Osteocyte (in vitro differentiated cells): ENCODE results near the gene MPST. TPM values are rescaled to one million over a fixed set of nuclear protein-coding genes. Genes with fewer than 3 reads are reported as not detected.

ENCODE experiments used
- DNase-seq: peaks from one replicate; pipeline ENCODE4 v3.0.0; 2021; ENCODE audit warnings: mixed read lengths; ENCODE audit not compliant: unreplicated experiment; ENCODE audit errors: extremely low spot score
- H3K27ac Mint-ChIP-seq: one replicate; pipeline ENCODE4 v1.8.0; 2021; ENCODE audit warnings: mild to moderate bottlenecking, mixed read lengths; ENCODE audit not compliant: unreplicated experiment
- H3K27me3 Mint-ChIP-seq: one replicate; pipeline ENCODE4 v1.8.0; 2021; ENCODE audit warnings: mixed read lengths; ENCODE audit not compliant: unreplicated experiment
- H3K36me3 Mint-ChIP-seq: one replicate; pipeline ENCODE4 v1.8.0; 2021; ENCODE audit warnings: mixed read lengths; ENCODE audit not compliant: unreplicated experiment
- H3K4me1 Mint-ChIP-seq: one replicate; pipeline ENCODE4 v1.8.0; 2021; ENCODE audit warnings: mixed read lengths; ENCODE audit not compliant: unreplicated experiment
- H3K4me3 Mint-ChIP-seq: one replicate; pipeline ENCODE4 v1.8.0; 2021; ENCODE audit warnings: mild to moderate bottlenecking, moderate library complexity, mixed read lengths; ENCODE audit not compliant: unreplicated experiment
- H3K9me3 Mint-ChIP-seq: one replicate; pipeline ENCODE4 v1.8.0; 2021; ENCODE audit warnings: mixed read lengths; ENCODE audit not compliant: unreplicated experiment
- total RNA-seq: library from RNA; stranded (reverse); gene quantifications from 2 replicates; pipeline ENCODE4 v1.2.1, GENCODE V29; 2021
- TF ChIP-seq, protein P1 (sequence below): fragments of 200-600 bp; sonication (generic); IDR thresholded peaks from 2 replicates; pipeline ENCODE4 v1.5.0; 2021; ENCODE audit warnings: antibody characterized with exemption, mild to moderate bottlenecking, moderate library complexity

Gene MPST
- total RNA-seq, 1 donor from 2014 or later = 65.1 TPM

DNA sequence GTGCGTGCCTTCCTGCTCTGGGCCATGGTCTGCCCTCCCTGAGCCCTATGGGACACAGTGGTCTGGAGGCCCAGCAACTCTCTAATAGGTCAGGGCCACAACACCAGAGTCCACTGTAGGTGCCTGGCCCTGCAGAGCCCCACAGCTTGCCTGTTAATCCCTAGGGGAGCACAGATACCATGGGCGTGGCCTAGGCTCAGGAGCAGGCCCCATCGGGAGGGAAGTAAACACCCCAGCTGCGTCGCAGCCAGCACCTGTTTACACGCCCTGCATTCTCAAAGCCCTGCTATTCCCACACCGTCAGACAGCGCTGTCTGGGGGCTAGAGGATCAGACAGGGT is 34.5 kb downstream of the MPST start:
- Mint-ChIP-seq H3K9me3 (no peaks in the 10 kb centered on the region), H3K36me3 (peaks cover 9% of the 10 kb centered on the region), H3K27me3 (no peaks in the 10 kb centered on the region), H3K27ac (no peak overlapping the region), H3K4me3 (no peak overlapping the region), H3K4me1 (peaks cover 10% of the 10 kb centered on the region)
- TF ChIP-seq, protein P1, sequence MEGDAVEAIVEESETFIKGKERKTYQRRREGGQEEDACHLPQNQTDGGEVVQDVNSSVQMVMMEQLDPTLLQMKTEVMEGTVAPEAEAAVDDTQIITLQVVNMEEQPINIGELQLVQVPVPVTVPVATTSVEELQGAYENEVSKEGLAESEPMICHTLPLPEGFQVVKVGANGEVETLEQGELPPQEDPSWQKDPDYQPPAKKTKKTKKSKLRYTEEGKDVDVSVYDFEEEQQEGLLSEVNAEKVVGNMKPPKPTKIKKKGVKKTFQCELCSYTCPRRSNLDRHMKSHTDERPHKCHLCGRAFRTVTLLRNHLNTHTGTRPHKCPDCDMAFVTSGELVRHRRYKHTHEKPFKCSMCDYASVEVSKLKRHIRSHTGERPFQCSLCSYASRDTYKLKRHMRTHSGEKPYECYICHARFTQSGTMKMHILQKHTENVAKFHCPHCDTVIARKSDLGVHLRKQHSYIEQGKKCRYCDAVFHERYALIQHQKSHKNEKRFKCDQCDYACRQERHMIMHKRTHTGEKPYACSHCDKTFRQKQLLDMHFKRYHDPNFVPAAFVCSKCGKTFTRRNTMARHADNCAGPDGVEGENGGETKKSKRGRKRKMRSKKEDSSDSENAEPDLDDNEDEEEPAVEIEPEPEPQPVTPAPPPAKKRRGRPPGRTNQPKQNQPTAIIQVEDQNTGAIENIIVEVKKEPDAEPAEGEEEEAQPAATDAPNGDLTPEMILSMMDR = no peak
- DNase-seq = no peak

DNA sequence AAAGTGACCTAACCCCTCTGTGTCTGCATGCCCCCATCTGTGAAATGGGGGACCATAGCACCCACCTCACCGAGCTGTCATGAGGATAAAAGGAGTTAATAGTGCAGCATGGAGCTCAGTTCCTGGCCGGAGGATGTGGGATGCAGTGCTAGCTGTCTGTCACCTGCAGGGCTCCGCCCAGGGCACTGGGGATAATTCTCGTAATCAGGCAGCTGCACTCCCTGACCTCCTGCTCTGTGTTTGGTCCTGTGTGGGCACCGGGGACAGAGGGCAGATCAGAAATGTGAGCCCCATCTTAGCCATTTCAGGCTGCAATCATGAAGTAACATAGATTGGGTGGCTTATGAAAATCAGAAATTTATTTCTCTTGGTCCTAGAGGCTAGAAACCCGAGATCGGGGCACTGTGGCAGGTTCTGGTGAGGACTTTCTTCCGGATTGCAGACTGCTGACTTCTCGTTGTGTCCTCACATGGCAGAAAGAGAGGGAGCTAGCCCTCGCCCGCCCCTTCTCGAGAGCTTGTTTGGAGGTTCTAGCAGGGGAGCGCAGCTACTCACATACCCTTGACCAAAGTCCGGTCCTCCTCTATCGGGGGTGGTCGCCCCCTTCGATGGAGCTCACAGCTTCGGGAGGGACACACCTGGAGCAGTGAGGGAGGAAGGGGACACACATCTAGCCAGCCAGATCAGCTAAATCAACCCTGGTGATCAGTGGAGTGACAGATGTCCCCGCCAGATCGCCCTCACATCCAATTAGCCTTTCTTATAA is 35.2 kb downstream of the MPST start:
- peaks cover 10% of the 10 kb centered on the region for H3K4me1 Mint-ChIP-seq
- no peak for DNase-seq
- H3K27me3 Mint-ChIP-seq = no peaks in the 10 kb centered on the region
- H3K36me3 Mint-ChIP-seq = peaks cover 9% of the 10 kb centered on the region
- TF ChIP-seq, protein P1 = no peak
- H3K9me3 Mint-ChIP-seq = no peaks in the 10 kb centered on the region
- H3K27ac Mint-ChIP-seq = no peak overlapping the region
- H3K4me3 Mint-ChIP-seq = no peak overlapping the region

DNA sequence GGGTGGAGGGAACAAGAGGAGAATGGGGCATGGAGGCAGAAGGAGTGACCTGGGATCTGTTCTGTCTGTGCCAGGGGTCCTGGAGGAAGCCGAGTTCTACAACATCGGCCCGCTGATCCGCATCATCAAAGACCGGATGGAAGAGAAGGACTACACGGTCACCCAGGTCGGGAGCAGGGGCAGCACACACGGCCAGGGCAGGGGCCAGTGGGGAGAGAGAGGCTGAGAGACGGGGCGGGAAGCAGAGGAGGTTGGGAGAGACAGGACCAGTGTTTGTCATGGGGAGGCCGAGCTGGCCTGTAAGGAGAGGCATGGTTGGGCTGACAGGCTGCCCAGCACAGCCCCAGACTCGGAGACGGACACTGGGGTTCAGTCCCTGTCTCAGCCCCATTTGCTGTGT is 36.7 kb downstream of the MPST start:
- Mint-ChIP-seq H3K4me1 (peaks cover 9% of the 10 kb centered on the region), H3K27me3 (no peaks in the 10 kb centered on the region), H3K27ac (no peak overlapping the region), H3K4me3 (no peak overlapping the region), H3K36me3 (peaks cover 9% of the 10 kb centered on the region), H3K9me3 (no peaks in the 10 kb centered on the region)
- TF ChIP-seq, protein P1 = no peak
- DNase-seq = no peak

DNA sequence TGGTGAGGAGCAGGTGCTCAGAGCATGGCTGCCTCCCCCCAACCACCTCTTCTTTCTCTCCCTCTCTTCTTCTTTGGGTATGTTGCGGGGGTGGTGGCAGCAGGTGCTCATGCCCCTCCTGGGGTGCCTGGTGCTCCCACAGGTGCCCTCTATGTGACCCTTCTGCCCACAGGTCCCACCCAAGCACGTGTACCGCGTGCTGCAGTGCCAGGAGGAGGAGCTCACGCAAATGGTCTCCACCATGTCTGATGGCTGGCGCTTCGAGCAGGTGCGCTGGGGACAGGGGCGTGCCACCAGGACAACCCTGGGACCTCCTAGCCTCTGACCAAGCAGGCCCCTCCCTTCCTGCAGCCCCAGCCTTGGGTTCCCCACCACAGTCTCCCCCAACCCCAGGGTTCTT is 37.7 kb downstream of the MPST start:
- H3K9me3 Mint-ChIP-seq = no peaks in the 10 kb centered on the region
- no peaks in the 10 kb centered on the region for H3K27me3 Mint-ChIP-seq
- H3K4me3 Mint-ChIP-seq = no peak overlapping the region
- DNase-seq = no peak
- H3K27ac Mint-ChIP-seq = no peak overlapping the region
- peaks cover 9% of the 10 kb centered on the region for H3K36me3 Mint-ChIP-seq
- TF ChIP-seq, protein P1 = no peak
- H3K4me1 Mint-ChIP-seq = peaks cover 6% of the 10 kb centered on the region

DNA sequence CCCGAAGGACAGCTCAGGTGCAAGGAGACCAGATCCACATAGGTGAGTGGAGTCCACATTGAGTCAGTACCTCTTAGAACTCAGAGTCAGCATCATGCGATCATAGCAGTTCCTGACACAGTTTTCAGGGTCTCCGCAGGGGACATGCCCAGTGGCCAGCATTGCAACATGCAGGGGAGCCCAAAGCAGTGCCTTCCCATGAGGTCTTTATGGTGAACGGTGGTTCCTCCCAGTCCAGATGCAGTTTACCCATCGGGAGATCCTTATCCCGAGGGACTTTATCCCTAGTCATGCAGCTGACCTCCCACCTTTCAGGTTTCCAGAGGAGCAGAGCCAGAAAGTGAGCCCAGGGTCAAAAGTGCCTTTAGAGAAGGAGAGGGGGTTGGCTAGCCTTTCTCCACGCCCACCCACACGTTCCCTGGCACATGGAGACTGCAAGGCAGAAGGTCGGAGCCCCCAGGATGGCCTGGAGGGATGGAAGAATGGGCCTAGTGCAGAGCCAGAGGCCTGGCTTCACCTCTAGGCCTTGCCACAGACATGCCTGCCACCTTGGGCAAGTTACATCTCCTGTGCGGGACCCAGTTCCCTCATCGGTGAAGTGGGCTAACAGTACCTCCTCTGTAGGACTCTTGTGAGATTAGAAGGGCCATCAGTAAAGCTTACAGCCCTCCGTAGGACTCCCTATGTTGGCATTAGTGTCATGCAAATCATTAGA is 38.4 kb downstream of the MPST start:
- Mint-ChIP-seq H3K4me1 (peaks cover 1% of the 10 kb centered on the region), H3K27ac (no peak overlapping the region), H3K36me3 (peaks cover 9% of the 10 kb centered on the region), H3K4me3 (no peak overlapping the region), H3K9me3 (no peaks in the 10 kb centered on the region), H3K27me3 (no peaks in the 10 kb centered on the region)
- TF ChIP-seq, protein P1 = no peak
- no peak for DNase-seq
